ENCODE results near the gene TGFBR1.

TGFBR1 gene

DNA sequence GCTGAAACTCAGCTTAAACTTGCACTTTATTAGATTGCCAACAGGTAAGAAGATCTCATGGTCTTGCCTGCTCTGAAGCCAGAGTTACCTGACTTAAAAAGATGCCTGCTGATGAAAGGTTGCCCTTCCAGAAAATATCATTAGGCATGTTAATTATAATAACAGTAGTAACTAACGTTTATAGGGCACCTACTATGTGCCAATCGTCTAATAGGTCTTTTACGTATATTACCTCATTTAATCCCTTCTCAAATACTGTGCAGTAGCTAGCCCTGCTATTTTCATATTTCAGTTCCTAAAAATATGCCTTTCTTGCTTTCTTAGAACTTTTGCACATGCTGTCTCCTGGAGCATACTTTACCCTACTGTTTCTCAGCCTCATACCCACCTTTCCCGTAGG is 40.1 kb downstream of the TGFBR1 start:
- H3F3A ChIP-seq (ENCODE audit: low read depth), result no peaks in the 10 kb centered on the region
- H3K79me2 ChIP-seq (ENCODE audit: insufficient read depth, low read length), result peaks cover 4% of the 10 kb centered on the region; the same call in 1 of the 2 replicates
- TF ChIP-seq EZH2phosphoT487 (IDR thresholded peaks at IDR 0.05; ENCODE audit: borderline replicate concordance), result no peak
- TF ChIP-seq, protein P1, sequence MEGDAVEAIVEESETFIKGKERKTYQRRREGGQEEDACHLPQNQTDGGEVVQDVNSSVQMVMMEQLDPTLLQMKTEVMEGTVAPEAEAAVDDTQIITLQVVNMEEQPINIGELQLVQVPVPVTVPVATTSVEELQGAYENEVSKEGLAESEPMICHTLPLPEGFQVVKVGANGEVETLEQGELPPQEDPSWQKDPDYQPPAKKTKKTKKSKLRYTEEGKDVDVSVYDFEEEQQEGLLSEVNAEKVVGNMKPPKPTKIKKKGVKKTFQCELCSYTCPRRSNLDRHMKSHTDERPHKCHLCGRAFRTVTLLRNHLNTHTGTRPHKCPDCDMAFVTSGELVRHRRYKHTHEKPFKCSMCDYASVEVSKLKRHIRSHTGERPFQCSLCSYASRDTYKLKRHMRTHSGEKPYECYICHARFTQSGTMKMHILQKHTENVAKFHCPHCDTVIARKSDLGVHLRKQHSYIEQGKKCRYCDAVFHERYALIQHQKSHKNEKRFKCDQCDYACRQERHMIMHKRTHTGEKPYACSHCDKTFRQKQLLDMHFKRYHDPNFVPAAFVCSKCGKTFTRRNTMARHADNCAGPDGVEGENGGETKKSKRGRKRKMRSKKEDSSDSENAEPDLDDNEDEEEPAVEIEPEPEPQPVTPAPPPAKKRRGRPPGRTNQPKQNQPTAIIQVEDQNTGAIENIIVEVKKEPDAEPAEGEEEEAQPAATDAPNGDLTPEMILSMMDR (conservative IDR thresholded peaks at IDR 0.05; ENCODE audit: low read length), result no peak
- no peaks in the 10 kb centered on the region for H3K9me2 ChIP-seq (replicated peaks; ENCODE audit: low read depth, low read length)
- no peaks in the 10 kb centered on the region for H3K27me3 ChIP-seq (ENCODE audit: insufficient read depth, low read length, poor library complexity, severe bottlenecking)
- H3K4me3 ChIP-seq (ENCODE audit: low read length, poor library complexity, severe bottlenecking), result no peak overlapping the region
- H3K4me2 ChIP-seq (ENCODE audit: low read depth, low read length, poor library complexity, severe bottlenecking), result no peak overlapping the region
- no peaks in the 10 kb centered on the region for H4K20me1 ChIP-seq (ENCODE audit: insufficient read depth, low read length, poor library complexity, severe bottlenecking)
- no peak overlapping the region for H2AFZ ChIP-seq (ENCODE audit: low read length)
- H3K36me3 ChIP-seq (ENCODE audit: insufficient read depth, low read length), result peaks cover 98% of the 10 kb centered on the region
- no peak overlapping the region for H3K9ac ChIP-seq (ENCODE audit: low read depth, low read length, poor library complexity, severe bottlenecking)
- no peaks in the 10 kb centered on the region for H3K9me3 ChIP-seq (ENCODE audit: insufficient read depth, low read depth, low read length)
- peaks cover 3% of the 10 kb centered on the region for H3K4me1 ChIP-seq (ENCODE audit: insufficient read depth, low read length, poor library complexity, severe bottlenecking)

DNA sequence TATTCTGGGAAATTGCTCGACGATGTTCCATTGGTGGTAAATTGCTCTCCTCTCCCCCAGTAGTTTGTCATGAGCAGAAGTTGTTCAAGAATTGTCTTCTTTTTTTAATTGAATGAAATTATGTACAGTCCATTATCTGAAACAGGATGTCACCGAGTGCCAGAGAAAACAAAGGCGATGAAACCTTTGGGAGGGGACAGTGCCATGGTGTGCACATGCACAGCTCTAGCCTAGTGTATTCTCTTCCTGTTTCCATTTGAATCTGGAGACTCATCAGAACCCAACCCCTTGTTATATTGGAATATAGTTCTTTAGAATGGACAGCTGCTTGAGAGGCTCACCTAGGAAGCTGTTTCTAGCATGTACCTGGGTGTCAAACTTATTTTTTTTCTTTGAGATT is 41.7 kb downstream of the TGFBR1 start:
- no peak for TF ChIP-seq EZH2phosphoT487 (IDR thresholded peaks at IDR 0.05; ENCODE audit: borderline replicate concordance)
- peaks cover 12% of the 10 kb centered on the region for H3K4me1 ChIP-seq (ENCODE audit: insufficient read depth, low read length, poor library complexity, severe bottlenecking)
- 0 out of 2 replicates have a peak, but pooled peaks cover 5% of the 10 kb centered on the region for H3F3A ChIP-seq (ENCODE audit: low read depth)
- peaks cover 85% of the 10 kb centered on the region for H3K36me3 ChIP-seq (ENCODE audit: insufficient read depth, low read length)
- H4K20me1 ChIP-seq (ENCODE audit: insufficient read depth, low read length, poor library complexity, severe bottlenecking), result no peaks in the 10 kb centered on the region
- no peak overlapping the region for H3K9ac ChIP-seq (ENCODE audit: low read depth, low read length, poor library complexity, severe bottlenecking)
- no peaks in the 10 kb centered on the region for H3K27me3 ChIP-seq (ENCODE audit: insufficient read depth, low read length, poor library complexity, severe bottlenecking)
- no peaks in the 10 kb centered on the region for H3K9me2 ChIP-seq (replicated peaks; ENCODE audit: low read depth, low read length)
- no peak overlapping the region for H3K4me3 ChIP-seq (ENCODE audit: low read length, poor library complexity, severe bottlenecking)
- no peak overlapping the region for H3K4me2 ChIP-seq (ENCODE audit: low read depth, low read length, poor library complexity, severe bottlenecking)
- H3K9me3 ChIP-seq (ENCODE audit: insufficient read depth, low read depth, low read length), result no peaks in the 10 kb centered on the region
- H2AFZ ChIP-seq (ENCODE audit: low read length), result no peak overlapping the region
- peaks cover 4% of the 10 kb centered on the region; the same call in 1 of the 2 replicates for H3K79me2 ChIP-seq (ENCODE audit: insufficient read depth, low read length)

DNA sequence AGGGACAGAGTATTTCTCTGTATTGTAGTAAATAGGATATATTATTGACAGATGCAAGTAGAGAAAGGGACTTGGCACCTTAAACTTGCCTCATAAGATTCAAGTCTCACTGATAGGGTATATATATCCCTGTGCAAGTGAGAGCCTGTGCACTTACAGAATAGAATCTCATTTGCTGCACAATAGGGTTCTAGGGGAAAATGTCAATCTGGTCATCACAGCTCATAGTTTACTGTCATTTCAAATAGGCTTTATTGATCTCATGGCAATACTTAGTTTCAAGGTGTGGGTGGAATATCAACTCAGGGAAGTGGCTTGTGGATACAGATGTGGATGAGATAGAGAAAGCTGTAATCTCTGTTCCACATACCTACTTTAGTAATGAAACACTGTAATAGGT is 42.3 kb downstream of the TGFBR1 start:
- Histone ChIP-seq H3K36me3 (ENCODE audit: insufficient read depth, low read length) (peaks cover 84% of the 10 kb centered on the region), H3K4me2 (ENCODE audit: low read depth, low read length, poor library complexity, severe bottlenecking) (no peak overlapping the region), H2AFZ (ENCODE audit: low read length) (no peak overlapping the region), H3K27me3 (ENCODE audit: insufficient read depth, low read length, poor library complexity, severe bottlenecking) (no peaks in the 10 kb centered on the region), H3K4me3 (ENCODE audit: low read length, poor library complexity, severe bottlenecking) (no peak overlapping the region), H3K4me1 (ENCODE audit: insufficient read depth, low read length, poor library complexity, severe bottlenecking) (peaks cover 12% of the 10 kb centered on the region), H3K9ac (ENCODE audit: low read depth, low read length, poor library complexity, severe bottlenecking) (no peak overlapping the region), H3K9me3 (ENCODE audit: insufficient read depth, low read depth, low read length) (no peaks in the 10 kb centered on the region), H3F3A (ENCODE audit: low read depth) (0 out of 2 replicates have a peak, but pooled peaks cover 5% of the 10 kb centered on the region), H3K9me2 (replicated peaks; ENCODE audit: low read depth, low read length) (no peaks in the 10 kb centered on the region), H4K20me1 (ENCODE audit: insufficient read depth, low read length, poor library complexity, severe bottlenecking) (no peaks in the 10 kb centered on the region), H3K79me2 (ENCODE audit: insufficient read depth, low read length) (no peaks in the 10 kb centered on the region)
- TF ChIP-seq, protein P1 (conservative IDR thresholded peaks at IDR 0.05; ENCODE audit: low read length), result no peak
- no peak for TF ChIP-seq EZH2phosphoT487 (IDR thresholded peaks at IDR 0.05; ENCODE audit: borderline replicate concordance)

Measured in Loucy (cell line).